ENCODE results near the gene GPC3.

Gene GPC3

GRCh38 chrX:133681897-133682296, 303.5 kb downstream of the GPC3 start:
- DNase-seq (ENCODE audit: low read depth): no peak

- no peak for DNase-seq (ENCODE audit: low read depth)
Measured at GRCh38 chrX:133681421-133681820, 304.0 kb downstream of the GPC3 start.

- no peak for DNase-seq (ENCODE audit: low read depth)
Measured at GRCh38 chrX:133677123-133678063, 308.0 kb downstream of the GPC3 start.

- no peak for DNase-seq (ENCODE audit: low read depth)
Measured at GRCh38 chrX:133676344-133677122, 308.9 kb downstream of the GPC3 start.

- DNase-seq (ENCODE audit: low read depth): no peak
Measured at GRCh38 chrX:133674726-133675470, 310.5 kb downstream of the GPC3 start.

GRCh38 chrX:133670383-133670782, 315.0 kb downstream of the GPC3 start:
- peak; percentile 38 for DNase-seq (ENCODE audit: low read depth)

- no peak for DNase-seq (ENCODE audit: low read depth)
Measured at GRCh38 chrX:133669214-133669613, 316.2 kb downstream of the GPC3 start.

GRCh38 chrX:133668225-133668931, 317.0 kb downstream of the GPC3 start:
- no peak for DNase-seq (ENCODE audit: low read depth)

- DNase-seq (ENCODE audit: low read depth): no peak
Measured at GRCh38 chrX:133666256-133666655, 319.1 kb downstream of the GPC3 start.

- no peak for DNase-seq (ENCODE audit: low read depth)
Measured at GRCh38 chrX:133661962-133662839, 323.2 kb downstream of the GPC3 start.

- DNase-seq (ENCODE audit: low read depth): peak; percentile 67
Measured at GRCh38 chrX:133660281-133660680, 325.1 kb downstream of the GPC3 start.

GRCh38 chrX:133658293-133658911, 327.0 kb downstream of the GPC3 start:
- no peak for DNase-seq (ENCODE audit: low read depth)

GRCh38 chrX:133655275-133656265, 329.8 kb downstream of the GPC3 start:
- peak; percentile 11 for DNase-seq (ENCODE audit: low read depth)

- peak; percentile 62 for DNase-seq (ENCODE audit: low read depth)
Measured at GRCh38 chrX:133654811-133655210, 330.6 kb downstream of the GPC3 start.

GRCh38 chrX:133653358-133653757, 332.0 kb downstream of the GPC3 start:
- no peak for DNase-seq (ENCODE audit: low read depth)

- no peak for DNase-seq (ENCODE audit: low read depth)
Measured at GRCh38 chrX:133652185-133652584, 333.2 kb downstream of the GPC3 start.

GRCh38 chrX:133650239-133650638, 335.2 kb downstream of the GPC3 start:
- no peak for DNase-seq (ENCODE audit: low read depth)

GRCh38 chrX:133649651-133650050, 335.7 kb downstream of the GPC3 start:
- no peak for DNase-seq (ENCODE audit: low read depth)

- DNase-seq (ENCODE audit: low read depth): no peak
Measured at GRCh38 chrX:133648594-133648993, 336.8 kb downstream of the GPC3 start.
